GM20431 (cell line): Measurements from ENCODE around the gene GATA1.
"Not testable (repeated sequence)": the region's sequence is repeated elsewhere in the genome, so short reads cannot be mapped to it uniquely, and the experiment has no call there.

Experiments
- in situ Hi-C: fragments of 300-500 bp; cut with MseI, MboI; formaldehyde crosslinking; loops from one replicate; pipeline ENCODE4 v1.15.0; 2020; ENCODE audit warnings: low sequenced_read_pairs; ENCODE audit not compliant: unreplicated experiment

GATA1 gene

DNA sequence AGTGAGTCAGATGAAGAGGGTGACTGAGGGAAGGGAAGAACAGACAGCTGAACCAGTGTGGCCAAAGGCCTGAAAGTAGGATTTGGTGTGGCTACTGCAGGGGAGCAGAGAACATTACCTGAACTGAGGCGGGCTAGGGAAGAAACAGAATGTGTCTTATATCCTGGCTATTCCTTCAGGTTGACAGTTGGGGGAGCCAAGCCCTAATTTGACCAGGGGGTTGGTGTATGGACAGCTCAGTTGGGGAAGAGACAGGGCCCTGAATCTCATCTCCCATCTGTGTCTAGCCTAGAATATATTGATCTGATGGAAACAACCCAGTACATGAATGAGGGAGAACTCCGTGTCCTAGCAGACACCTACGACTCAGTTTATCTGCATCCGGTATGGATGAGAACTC is 19.7 kb downstream of the GATA1 start:
- in situ Hi-C loops: no loop called here

DNA sequence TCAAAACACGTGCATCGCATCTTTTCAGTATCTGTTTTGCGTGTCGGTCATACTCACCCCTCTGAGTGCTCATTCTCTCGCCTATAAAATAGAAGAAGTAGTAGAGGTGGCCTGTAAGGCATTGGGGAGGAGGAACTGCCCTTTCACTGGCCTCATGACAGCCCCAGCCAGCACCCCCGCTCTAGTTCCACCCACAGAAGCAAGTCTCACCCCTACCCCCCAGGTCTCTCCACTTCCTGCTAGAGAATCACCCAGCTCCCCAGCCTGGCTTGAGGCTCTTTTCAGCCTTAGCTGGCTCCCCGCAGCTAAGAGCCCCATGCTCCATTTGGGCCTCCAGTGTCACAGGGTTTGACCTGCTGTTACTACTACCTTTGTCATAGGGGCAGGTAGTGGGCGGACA is 27.3 kb downstream of the GATA1 start:
- in situ Hi-C loops: no loop called here

DNA sequence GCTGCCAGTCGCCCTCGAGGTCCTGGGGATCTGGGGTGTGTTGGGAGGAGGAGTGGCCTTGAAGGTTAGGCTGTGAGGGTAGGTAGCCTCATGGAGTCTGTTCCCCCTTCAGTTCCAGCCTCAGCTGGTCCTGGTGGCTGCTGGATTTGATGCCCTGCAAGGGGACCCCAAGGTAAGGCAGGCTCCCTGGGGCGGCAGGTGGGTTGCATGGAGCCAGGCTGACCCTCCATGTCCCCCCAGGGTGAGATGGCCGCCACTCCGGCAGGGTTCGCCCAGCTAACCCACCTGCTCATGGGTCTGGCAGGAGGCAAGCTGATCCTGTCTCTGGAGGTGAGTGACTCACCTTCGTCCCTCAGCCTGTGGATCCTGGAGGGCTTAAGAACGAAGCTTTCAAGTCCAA is 28.3 kb downstream of the GATA1 start:
- in situ Hi-C loops: no loop called here

DNA sequence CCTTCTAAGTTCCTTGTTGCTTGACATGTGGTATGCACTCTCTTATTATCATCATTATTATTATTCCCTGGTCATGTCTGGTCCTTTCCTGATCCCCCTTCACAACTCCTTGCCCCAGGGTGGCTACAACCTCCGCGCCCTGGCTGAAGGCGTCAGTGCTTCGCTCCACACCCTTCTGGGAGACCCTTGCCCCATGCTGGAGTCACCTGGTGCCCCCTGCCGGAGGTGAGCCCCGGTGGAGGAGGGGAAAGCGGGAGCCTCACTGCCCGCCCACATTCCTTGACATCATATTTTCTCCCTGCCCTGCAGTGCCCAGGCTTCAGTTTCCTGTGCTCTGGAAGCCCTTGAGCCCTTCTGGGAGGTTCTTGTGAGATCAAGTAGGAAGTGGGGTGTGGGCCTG is 28.9 kb downstream of the GATA1 start:
- in situ Hi-C loops: no loop called here

DNA sequence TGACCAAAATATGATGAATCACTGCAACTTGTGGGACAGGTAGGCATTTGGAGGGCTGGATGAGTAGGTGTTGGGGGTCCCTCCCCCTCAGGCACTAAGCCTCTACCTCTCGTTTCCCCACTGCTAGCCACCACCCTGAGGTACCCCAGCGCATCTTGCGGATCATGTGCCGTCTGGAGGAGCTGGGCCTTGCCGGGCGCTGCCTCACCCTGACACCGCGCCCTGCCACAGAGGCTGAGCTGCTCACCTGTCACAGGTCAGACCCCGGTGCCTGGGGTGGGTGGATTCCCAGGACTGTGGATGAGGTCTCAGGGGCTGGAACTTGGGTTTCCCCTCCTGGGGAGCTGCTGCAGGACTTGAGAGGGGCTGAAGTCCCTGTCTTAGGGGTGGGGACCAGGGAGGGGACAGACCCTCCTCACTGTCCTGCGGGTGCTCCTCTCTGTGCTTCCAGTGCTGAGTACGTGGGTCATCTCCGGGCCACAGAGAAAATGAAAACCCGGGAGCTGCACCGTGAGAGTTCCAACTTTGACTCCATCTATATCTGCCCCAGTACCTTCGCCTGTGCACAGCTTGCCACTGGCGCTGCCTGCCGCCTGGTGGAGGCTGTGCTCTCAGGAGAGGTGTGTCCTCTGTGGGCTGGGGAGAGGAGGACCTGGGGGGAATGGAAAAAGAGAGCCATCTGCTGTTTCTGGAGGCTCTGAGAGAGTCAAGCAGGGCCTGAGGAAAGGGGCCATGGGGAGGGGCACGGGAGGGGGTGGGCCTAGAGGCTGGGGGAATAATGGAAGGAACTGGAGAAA is 29.8 kb downstream of the GATA1 start:
- in situ Hi-C loops: no loop called here

DNA sequence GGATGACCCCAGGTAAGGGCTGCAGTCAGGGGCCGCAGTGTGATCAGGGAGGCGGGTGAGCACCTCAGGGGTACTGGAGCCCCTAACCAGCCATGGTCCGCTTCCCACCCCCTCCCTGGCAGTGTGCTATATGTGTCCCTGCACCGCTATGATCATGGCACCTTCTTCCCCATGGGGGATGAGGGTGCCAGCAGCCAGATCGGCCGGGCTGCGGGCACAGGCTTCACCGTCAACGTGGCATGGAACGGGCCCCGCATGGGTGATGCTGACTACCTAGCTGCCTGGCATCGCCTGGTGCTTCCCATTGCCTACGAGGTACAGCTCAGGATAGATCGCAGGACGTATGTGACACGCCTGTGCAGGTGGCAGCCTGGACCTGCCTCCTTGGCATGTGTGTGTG is 31.7 kb downstream of the GATA1 start:
- in situ Hi-C loops: no loop called here

DNA sequence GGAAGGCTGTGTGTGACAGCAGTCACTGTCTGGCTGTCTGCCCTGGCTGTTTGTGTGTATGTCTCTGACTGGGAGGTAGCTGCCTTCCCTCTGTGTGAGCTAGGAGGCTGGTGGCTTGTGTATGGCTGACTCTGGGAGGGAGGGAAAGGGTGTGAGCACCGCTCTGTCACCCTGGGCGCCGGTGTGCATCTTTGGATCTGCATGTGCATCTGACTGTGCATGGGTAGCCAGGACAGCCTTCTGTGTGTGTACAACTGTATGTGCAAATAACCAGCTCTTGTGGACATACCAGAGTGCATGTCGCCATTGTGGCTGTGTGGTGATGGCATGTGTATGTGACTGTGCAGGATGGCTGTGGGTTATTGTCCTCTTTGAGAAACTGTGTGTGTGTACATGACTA is 32.5 kb downstream of the GATA1 start:
- in situ Hi-C loops: no loop called here

DNA sequence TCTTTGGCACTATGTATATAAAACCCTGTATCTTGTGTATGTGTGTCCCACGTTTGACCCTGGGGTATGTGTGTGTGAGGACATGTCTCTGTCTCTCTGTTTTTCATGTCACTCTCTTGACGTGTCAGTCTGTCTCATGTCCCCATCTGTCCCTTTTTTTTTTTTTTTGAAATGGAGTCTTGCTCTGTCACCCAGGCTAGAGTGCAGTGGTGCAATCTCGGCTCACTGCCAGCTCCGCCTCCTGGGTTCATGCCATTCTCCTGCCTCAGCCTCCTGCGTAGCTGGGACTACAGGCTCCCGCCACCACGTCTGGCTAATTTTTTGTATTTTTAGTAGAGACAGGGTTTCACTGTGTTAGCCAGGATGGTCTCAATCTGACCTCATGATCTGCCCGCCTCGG is 33.0 kb downstream of the GATA1 start:
- in situ Hi-C loops: not testable (repeated sequence)

DNA sequence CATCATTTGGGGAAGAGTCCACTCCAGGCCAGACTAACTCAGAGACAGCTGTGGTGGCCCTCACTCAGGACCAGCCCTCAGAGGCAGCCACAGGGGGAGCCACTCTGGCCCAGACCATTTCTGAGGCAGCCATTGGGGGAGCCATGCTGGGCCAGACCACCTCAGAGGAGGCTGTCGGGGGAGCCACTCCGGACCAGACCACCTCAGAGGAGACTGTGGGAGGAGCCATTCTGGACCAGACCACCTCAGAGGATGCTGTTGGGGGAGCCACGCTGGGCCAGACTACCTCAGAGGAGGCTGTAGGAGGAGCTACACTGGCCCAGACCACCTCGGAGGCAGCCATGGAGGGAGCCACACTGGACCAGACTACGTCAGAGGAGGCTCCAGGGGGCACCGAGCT is 36.7 kb downstream of the GATA1 start:
- in situ Hi-C loops: no loop called here

DNA sequence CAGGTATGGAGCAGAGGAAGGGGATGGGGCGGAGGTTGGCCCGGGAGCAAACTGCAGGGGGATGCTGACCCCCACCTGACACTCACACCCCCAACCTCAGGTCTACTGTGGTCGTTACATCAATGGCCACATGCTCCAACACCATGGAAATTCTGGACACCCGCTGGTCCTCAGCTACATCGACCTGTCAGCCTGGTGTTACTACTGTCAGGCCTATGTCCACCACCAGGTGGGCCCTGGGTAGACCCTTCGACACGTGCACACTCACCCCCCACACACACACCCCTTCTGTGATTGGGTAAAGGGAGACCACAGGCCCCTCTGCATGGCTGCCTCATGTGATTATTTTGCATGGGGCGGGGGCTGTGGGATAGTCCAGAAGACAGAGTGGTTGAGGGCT is 37.7 kb downstream of the GATA1 start:
- in situ Hi-C loops: no loop called here

DNA sequence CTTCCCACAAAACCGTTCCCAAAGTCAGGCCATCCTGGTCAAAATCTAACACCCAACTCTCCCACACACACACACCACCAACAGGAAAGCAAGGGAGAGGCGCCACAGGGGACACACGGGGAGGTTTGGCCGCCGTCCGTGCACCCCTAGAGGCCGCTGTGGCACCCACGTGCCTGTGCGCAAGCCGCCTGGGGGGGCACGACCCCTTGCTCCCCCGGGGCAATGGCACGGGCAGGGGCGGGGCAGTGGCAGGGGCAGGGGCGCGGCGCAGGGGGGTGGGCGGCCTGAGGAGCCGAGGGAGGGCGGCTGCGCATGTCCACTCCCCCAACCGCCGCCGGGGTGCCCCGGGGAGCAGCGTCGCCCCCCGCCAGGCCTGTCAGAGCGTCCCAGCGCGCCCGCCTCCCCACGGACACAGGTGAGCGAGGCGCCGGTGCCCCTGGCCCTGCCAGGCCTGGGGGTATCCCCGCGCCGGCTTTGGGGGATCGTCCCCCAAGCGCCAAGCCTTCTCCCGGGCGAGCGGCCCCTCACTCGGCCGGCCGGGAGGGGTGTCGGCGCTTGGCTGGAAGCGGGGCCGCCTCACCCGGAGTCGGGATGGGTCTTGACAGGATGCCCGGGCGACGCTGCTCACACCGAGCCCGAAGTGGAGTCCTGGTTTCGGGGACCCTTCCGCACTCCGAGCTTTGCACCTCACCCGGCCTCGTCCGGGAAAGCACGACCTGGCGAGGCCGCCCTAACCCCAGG is 39.9 kb downstream of the GATA1 start, which contains the start of gene ERAS:
TSS of gene ERAS (plus strand) at position 379 of the 741 bp plus-strand sequence. CDS start 2,611 bp downstream, outside the sequence.
- in situ Hi-C loops: no loop called here

DNA sequence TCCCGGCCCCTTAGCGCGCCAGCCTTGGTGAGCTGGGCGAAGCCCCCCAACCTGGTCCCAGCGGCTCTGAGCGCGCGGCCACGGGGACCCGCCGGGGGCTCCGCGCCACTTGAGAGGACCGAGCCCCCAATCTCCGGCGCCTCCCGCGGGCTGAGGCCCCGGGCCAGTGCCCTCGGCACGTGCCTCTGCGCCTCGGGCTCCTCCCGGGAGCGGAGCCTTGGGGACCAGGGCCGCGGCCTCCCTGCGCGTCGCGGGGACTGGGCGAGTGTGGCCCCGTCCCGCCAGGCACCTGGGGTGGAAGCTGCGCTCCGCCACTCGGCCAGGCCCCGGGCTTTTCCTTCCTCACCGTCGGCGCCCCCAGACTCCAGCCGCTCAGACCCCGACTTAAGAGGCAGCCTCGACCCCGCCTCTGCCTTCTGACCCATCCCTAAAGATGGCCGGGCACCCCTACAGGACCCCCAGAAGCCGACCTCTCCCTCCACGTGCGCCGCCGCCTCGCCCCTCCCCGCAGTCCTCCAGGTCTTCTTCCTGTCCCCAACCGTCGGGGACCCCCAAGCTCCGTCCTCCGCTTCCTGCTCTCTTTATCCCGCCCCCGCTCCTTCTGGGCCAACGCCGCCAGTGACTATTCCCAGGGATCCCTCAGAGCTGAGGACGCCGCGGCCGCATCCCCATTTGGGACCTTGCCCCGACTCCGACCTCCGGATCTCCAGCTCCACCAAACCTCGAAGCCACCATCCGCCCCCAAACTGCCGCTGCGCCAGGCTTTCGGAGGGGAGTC is 40.7 kb downstream of the GATA1 start:
- in situ Hi-C loops: no loop called here

DNA sequence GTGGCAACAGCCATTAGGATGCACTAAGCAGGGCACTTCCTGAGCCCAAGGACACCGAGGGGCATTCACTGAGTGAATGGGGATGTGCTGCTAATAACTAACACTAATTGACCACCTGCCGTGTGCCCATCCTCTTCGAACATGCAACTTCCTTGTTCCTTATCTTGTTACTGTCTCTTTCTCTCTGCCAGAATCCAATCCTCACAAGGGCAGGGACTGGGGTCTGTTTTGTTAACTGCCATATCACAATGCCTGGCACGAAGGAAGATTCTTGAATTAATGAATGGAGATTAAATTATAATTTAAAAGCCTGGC is 41.2 kb downstream of the GATA1 start:
- in situ Hi-C loops: no loop called here

DNA sequence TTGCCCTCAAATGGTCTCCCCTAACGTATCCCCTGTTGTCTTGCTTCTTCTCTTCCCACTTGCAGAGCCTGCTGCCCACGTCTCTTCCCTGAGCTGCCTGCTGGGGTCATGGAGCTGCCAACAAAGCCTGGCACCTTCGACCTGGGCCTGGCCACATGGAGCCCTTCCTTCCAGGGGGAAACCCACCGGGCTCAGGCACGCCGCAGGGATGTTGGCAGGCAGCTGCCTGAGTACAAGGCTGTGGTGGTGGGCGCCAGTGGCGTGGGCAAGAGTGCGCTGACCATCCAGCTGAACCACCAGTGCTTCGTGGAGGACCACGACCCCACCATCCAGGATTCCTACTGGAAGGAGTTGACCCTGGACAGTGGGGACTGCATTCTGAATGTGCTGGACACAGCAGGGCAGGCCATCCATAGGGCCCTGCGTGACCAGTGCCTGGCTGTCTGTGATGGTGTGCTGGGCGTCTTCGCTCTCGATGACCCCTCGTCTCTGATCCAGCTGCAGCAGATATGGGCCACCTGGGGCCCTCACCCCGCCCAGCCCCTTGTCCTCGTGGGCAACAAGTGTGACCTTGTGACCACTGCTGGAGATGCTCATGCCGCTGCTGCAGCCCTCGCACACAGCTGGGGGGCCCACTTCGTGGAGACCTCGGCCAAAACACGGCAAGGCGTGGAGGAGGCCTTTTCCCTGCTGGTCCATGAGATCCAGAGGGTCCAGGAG is 42.8 kb downstream of the GATA1 start:
- in situ Hi-C loops: no loop called here

DNA sequence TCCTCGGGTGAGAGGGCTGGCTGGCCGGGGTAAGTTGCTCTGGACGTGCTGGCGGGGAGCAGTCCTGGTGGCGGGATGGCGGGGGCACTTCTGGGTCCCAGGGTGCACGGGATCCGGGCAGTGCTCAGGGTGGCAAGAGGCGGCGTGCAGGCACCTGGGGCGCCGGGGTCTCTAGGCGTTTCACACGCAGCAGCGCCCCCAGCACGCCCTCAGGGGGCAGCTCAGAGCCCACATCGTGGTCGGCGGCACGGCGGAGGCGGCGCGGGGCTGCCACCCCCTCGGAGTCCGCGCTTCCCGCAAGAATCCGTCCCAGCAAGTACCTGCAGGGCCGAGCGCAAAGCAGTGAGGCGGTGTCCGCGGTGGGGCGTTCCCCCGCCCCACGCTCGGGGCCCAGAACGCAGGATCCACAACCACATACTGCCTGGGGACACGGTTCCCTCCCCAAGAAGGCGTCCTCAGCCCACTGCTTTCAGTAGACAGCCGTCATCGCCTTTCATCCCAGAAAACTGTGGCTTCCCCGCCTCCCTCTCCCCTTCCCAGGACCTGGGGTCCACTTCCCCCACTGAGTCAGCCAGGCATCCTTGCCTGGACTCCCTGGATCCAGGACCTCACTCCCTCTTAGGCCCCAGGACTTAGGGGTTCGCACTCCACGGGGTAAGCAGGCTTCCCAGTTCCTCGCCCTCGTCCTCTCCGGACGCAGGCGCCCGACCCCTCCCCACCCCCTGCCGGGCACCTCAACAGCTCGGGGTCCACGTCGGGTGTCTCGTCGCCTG is 44.9 kb downstream of the GATA1 start:
- in situ Hi-C loops: no loop called here

DNA sequence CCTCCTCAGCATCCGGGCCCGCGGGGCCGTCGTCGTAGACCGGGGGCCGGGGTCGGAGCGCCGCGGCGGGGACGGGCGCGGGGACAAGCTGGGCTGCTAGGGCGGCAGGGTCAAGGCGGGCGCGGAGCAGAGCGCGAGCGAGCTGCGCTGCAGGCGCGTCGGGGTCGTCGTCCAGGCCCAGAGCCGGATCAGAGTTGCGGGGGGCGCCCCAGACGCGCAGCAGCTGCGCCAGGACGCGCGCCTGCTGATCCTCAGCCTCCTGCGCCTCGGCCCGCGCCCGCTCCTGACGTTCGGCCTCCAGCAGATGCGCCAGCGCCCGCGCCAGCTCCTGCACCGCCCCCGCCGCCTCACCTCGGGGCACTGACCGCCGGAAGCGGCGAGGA is 45.5 kb downstream of the GATA1 start:
- in situ Hi-C loops: no loop called here

DNA sequence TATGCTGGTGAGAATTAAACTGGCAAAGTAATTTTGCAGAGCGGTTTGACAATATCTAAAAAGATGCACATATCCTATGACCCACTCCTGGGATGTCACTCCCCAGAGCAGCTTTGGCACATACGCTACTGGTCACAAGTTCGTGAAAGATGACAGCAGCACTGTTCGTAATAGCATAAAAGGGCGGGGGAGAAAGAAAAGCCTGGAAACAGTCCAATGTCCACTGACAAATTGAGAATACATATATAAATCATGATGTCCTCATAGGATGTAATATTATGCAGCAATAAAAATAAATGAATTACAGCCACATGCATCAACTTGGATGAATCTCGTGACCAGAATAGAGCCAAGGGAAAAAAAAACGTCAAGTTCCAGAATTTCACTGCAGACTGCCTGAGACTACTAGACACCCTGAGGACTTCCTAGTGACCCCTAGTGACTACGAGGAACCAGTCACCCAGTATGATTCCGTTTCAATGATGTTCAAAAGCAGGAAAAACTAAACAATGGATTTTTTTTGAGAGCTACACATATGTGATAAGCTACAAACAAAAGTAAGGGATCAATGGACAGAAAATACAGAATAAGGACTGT is 47.2 kb downstream of the GATA1 start:
- in situ Hi-C loops: no loop called here

DNA sequence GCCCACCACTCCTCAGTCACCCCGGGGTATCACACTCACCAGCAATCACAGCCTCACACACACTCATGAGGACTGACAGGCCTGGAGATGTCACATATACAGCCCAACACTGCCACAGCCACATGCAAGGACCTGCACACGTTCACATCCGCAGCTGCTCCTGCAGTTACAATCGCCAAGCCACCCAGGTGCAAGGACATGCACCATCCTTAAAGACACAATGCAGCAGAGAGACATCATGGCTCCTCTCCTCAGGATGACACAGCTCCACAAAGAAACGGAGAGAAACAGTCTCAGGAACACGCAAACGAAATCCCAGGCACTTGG is 48.0 kb downstream of the GATA1 start:
- in situ Hi-C loops: no loop called here

DNA sequence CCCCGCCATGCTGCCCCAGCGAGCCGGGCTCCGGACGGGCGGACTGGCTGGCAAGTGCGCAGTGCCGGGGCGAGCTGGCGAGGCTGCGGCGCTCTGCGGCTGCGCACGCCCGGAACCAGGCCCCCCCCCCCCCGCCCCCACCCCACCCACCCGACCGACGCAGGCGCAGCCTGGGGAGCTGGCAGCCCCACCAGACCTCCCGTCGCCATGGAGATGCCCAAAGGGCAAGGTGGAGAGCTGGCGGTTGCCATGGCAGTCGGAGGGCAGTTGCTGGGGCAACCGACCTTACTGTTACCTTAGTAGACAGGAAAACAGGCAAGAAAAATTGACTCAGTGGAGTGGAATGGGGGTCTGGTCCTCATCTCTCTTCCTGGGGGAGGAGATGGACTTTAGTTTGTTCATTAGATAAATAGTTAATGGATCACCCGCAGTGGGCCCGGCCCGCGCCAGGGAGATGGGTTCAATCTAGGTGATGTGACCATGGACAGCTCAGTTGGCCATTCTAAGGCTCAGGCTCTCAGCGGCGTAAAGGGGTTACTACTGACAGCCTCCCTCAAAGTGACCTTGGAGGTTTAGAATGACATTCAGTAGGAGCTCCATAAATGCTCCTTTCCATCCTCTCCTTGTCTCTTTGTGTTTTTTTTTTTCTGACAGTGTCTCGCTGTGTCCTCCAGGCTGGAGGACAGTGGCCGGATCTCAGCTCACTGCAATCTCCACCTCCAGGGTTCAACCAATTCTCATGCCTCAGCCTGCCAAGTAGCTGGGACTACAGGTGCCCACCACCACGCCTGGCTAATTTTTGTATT is 49.3 kb downstream of the GATA1 start, which contains the start of gene PCSK1N:
TSS of gene PCSK1N (minus strand) at position 87 of the 806 bp plus-strand sequence. CDS start at position 9, 78 bp downstream.
- in situ Hi-C loops: no loop called here
